HepG2 (cell line): ENCODE measurements around the gene ST6GALNAC3. TPM values are rescaled to one million over a fixed set of nuclear protein-coding genes. Genes with fewer than 3 reads are reported as not detected.

Source experiments
- ATAC-seq: fragments of 200-7000 bp; cut with Tn5 transposase; 3 replicates; pipeline ENCODE4 v1.9.1; 2020; ENCODE audit warnings: mild to moderate bottlenecking, moderate library complexity
- BruUV-seq: library from RNA; stranded (reverse); fragments of 400-500 nt; replicated peaks from 2 replicates; lab custom pipeline; 2021; lab: Mats Ljungman, UMichigan
- CTCF ChIA-PET: fragments of 300-600 bp; formaldehyde crosslinking; extraction: SDS; loops from one replicate; lab custom pipeline; 2021; ENCODE audit warnings: low total read pairs, inconsistent platforms, low intra/inter-chr PET ratio; lab: Yijun Ruan, JAX
- POLR2A ChIA-PET: fragments of 350-600 bp; sonication (Branson Sonifier 250); formaldehyde crosslinking; loops from one replicate; lab custom pipeline; 2020; ENCODE audit warnings: antibody characterized with exemption, inconsistent platforms; lab: Yijun Ruan, JAX
- DNase-seq: peaks from one replicate; pipeline ENCODE4 v3.0.0-alpha.2; 2015; ENCODE audit warnings: low spot score
- FAIRE-seq: peaks from 3 replicates; lab custom pipeline; 2011; peaks lifted over from hg19 to GRCh38; lab: Jason Lieb, UNC
- H2AFZ ChIP-seq: one replicate; pipeline ENCODE4 v1.6.1; 2011; ENCODE audit warnings: low read length, inconsistent platforms
- H3K27ac ChIP-seq: fragments of 300-600 bp; 3 replicates; pipeline ENCODE4 v1.8.0; 2011; ENCODE audit warnings: mixed run types, mild to moderate bottlenecking, mixed read lengths, low read length, inconsistent platforms; ENCODE audit not compliant: insufficient read depth; ENCODE audit errors: extremely low read length
- H3K27me3 ChIP-seq, 2 experiments: fragments of 200-600 bp in 1 of 2; 2 replicates in 1 of 2; 3 replicates in 1 of 2; pipeline versions ENCODE4 v1.6.0 to v1.8.0; 2011; ENCODE audit warnings: low read length in 2 of 2, mild to moderate bottlenecking in 2 of 2, moderate library complexity in 2 of 2, inconsistent platforms in 1 of 2; ENCODE audit not compliant: insufficient read depth in 2 of 2, control insufficient read depth in 1 of 2
- H3K36me3 ChIP-seq, 2 experiments: fragments of 200-600 bp in 1 of 2; replicated peaks in 1 of 2; 2 replicates in 1 of 2; 3 replicates in 1 of 2; pipeline versions ENCODE4 v1.5.1 to v1.8.0; 2011; ENCODE audit warnings: low read length in 2 of 2, inconsistent platforms in 1 of 2; ENCODE audit not compliant: insufficient read depth in 2 of 2, control insufficient read depth in 1 of 2
- H3K4me1 ChIP-seq: 2 replicates; pipeline ENCODE4 v1.5.1; 2012; ENCODE audit warnings: low read length, inconsistent platforms; ENCODE audit not compliant: insufficient read depth
- H3K4me2 ChIP-seq: 2 replicates; pipeline ENCODE4 v1.6.0; 2011; ENCODE audit warnings: low read depth, low read length, inconsistent platforms
- H3K4me3 ChIP-seq, 3 experiments: fragments of 200-600 bp in 1 of 3; sonication (generic), shearing (Covaris generic) in 1 of 3; replicated peaks in 1 of 3; 2 replicates each; pipeline ENCODE4 v1.5.1; 2011 to 2016; ENCODE audit warnings: low read length in 3 of 3, inconsistent platforms in 2 of 3, low read depth in 2 of 3, mild to moderate bottlenecking in 2 of 3, control low read depth in 1 of 3, mixed read lengths in 1 of 3; ENCODE audit not compliant: insufficient read depth in 1 of 3
- H3K79me2 ChIP-seq: one replicate; pipeline ENCODE4 v1.6.1; 2011; ENCODE audit warnings: low read length, inconsistent platforms; ENCODE audit not compliant: insufficient read depth
- H3K9ac ChIP-seq: 2 replicates; pipeline ENCODE4 v1.6.0; 2011; ENCODE audit warnings: mild to moderate bottlenecking, low read depth, low read length, inconsistent platforms; ENCODE audit not compliant: insufficient read depth
- H3K9me3 ChIP-seq: 2 replicates; pipeline ENCODE4 v1.5.1; 2012; ENCODE audit warnings: mild to moderate bottlenecking, low read length
- H4K20me1 ChIP-seq: 2 replicates; pipeline ENCODE4 v1.6.0; 2011; ENCODE audit warnings: inconsistent platforms, mild to moderate bottlenecking, low read length, moderate library complexity; ENCODE audit not compliant: insufficient read depth
- ATF1 ChIP-seq: IDR thresholded peaks from 2 replicates; pipeline ENCODE4 v1.6.1; 2016; ENCODE audit warnings: mild to moderate bottlenecking, control low read depth
- ATF5 ChIP-seq: sonication (generic); formaldehyde crosslinking; IDR thresholded peaks from 2 replicates; pipeline ENCODE4 v1.4.0; 2020; ENCODE audit warnings: mild to moderate bottlenecking, low read depth, missing genetic modification reagents
- CHD2 ChIP-seq: IDR thresholded peaks from 2 replicates; pipeline ENCODE4 v1.6.1; 2011; ENCODE audit warnings: low read depth, low read length, improper control_type of control experiment
- FOXC1 ChIP-seq: sonication (generic); formaldehyde crosslinking; IDR thresholded peaks from 2 replicates; pipeline ENCODE4 v1.8.0; 2022; ENCODE audit warnings: mild to moderate bottlenecking, missing genetic modification reagents, borderline replicate concordance
- FOXO1 ChIP-seq: sonication (generic); formaldehyde crosslinking; IDR thresholded peaks from 2 replicates; pipeline ENCODE4 v1.4.0; 2020; ENCODE audit warnings: missing genetic modification reagents
- HNRNPLL ChIP-seq: fragments of 200-400 bp; formaldehyde crosslinking; IDR thresholded peaks from 2 replicates; pipeline ENCODE4 v1.6.1; 2017; ENCODE audit warnings: mild to moderate bottlenecking, low read depth, low read length; ENCODE audit not compliant: poor library complexity, severe bottlenecking
- JUND ChIP-seq: sonication (generic); formaldehyde crosslinking; IDR thresholded peaks from 2 replicates; pipeline ENCODE4 v1.8.0; 2022; ENCODE audit warnings: mild to moderate bottlenecking, missing genetic modification reagents
- KAT7 ChIP-seq: IDR thresholded peaks from 2 replicates; pipeline ENCODE4 v1.6.1; 2018; ENCODE audit warnings: borderline replicate concordance, missing compliant biosample characterization
- NFIC ChIP-seq: IDR thresholded peaks from 2 replicates; pipeline ENCODE4 v1.6.1; 2012; ENCODE audit warnings: mild to moderate bottlenecking, low read length, inconsistent platforms
- REXO4 ChIP-seq: sonication (generic); formaldehyde crosslinking; IDR thresholded peaks from 2 replicates; pipeline ENCODE4 v1.8.0; 2022; ENCODE audit warnings: missing genetic modification reagents, mild to moderate bottlenecking, borderline replicate concordance
- SNAPC2 ChIP-seq: sonication (generic); formaldehyde crosslinking; IDR thresholded peaks from 2 replicates; pipeline ENCODE4 v1.8.1; 2022; ENCODE audit warnings: mild to moderate bottlenecking, missing genetic modification reagents
- SP5 ChIP-seq: IDR thresholded peaks from 2 replicates; pipeline ENCODE4 v1.6.1; 2016; ENCODE audit warnings: low read depth, borderline replicate concordance
- STAT6 ChIP-seq: sonication (generic); formaldehyde crosslinking; IDR thresholded peaks from 2 replicates; pipeline ENCODE4 v1.4.0; 2020; ENCODE audit warnings: missing genetic modification reagents, mild to moderate bottlenecking, borderline replicate concordance
- TERF1 ChIP-seq: sonication (generic); formaldehyde crosslinking; IDR thresholded peaks from 2 replicates; pipeline ENCODE4 v1.8.0; 2022; ENCODE audit warnings: mild to moderate bottlenecking, missing genetic modification reagents, moderate library complexity
- TOE1 ChIP-seq: sonication (generic); formaldehyde crosslinking; IDR thresholded peaks from 2 replicates; pipeline ENCODE4 v1.4.0; 2020; ENCODE audit warnings: mild to moderate bottlenecking, missing genetic modification reagents
- ZNF121 ChIP-seq: sonication (generic); formaldehyde crosslinking; IDR thresholded peaks from 2 replicates; pipeline ENCODE4 v1.5.0; 2020; ENCODE audit warnings: mild to moderate bottlenecking, missing genetic modification reagents
- ZNF264 ChIP-seq: sonication (generic); formaldehyde crosslinking; IDR thresholded peaks from 2 replicates; pipeline ENCODE4 v1.4.0; 2020; ENCODE audit warnings: missing genetic modification reagents
- ZNF30 ChIP-seq: sonication (generic); formaldehyde crosslinking; IDR thresholded peaks from 2 replicates; pipeline ENCODE4 v1.5.0; 2020; ENCODE audit warnings: mild to moderate bottlenecking, missing genetic modification reagents
- ZNF768 ChIP-seq: sonication (generic); formaldehyde crosslinking; IDR thresholded peaks from 2 replicates; pipeline ENCODE4 v1.4.0; 2020; ENCODE audit warnings: missing genetic modification reagents
- ZSCAN12 ChIP-seq: sonication (generic); formaldehyde crosslinking; IDR thresholded peaks from 2 replicates; pipeline ENCODE4 v1.9.0; 2021; ENCODE audit warnings: mild to moderate bottlenecking, missing genetic modification reagents
- WGBS: methylation state at CpG from one replicate; pipeline ENCODE4 v1.1.6; 2017; ENCODE audit warnings: low lambda C conversion rate; 5-methylcytosine and 5-hydroxymethylcytosine counted together
- in situ Hi-C: cut with HindIII; loops from 2 replicates; pipeline ENCODE4 v1.10.0; 2017; ENCODE audit warnings: low pct_unique_long_range_greater_than_20kb; ENCODE audit not compliant: extremely low pct_ligation_motif_present
- intact Hi-C: fragments of 100-400 bp; cut with micrococcal nuclease; formaldehyde crosslinking; loops from one replicate; pipeline ENCODE4 v1.10.0; 2022; ENCODE audit not compliant: unreplicated experiment
- polyA plus RNA-seq, 8 experiments: library from polyadenylated mRNA; depleted of rRNA in 3 of 8; stranded (reverse) in 7 of 8; unstranded in 1 of 8; fragments of >200 nt; fragmentation: Illumina TruSeq in 4 of 8; extraction: Trizol in 4 of 8; gene quantifications; 2 replicates each; pipeline versions ENCODE4 v1.2.1 to v1.2.3, GENCODE V29; 2011 to 2016; ENCODE audit warnings: low read depth in 4 of 8, missing spikeins in 1 of 8, mixed read lengths in 1 of 8; ENCODE audit not compliant: insufficient read depth in 1 of 8
- total RNA-seq, 5 experiments: library from RNA; depleted of rRNA; stranded (reverse); fragments of >200 nt; fragmentation: Illumina TruSeq; extraction: Trizol; gene quantifications; 2 replicates each; pipeline ENCODE4 v1.2.3, GENCODE V29; 2016; ENCODE audit warnings: low read depth in 1 of 5

The ST6GALNAC3 gene
- total and polyA plus RNA-seq, 2 of the 13 experiments (the other 11 are each of a cell fraction or from before 2014, with no cell fraction given): not detected

DNA sequence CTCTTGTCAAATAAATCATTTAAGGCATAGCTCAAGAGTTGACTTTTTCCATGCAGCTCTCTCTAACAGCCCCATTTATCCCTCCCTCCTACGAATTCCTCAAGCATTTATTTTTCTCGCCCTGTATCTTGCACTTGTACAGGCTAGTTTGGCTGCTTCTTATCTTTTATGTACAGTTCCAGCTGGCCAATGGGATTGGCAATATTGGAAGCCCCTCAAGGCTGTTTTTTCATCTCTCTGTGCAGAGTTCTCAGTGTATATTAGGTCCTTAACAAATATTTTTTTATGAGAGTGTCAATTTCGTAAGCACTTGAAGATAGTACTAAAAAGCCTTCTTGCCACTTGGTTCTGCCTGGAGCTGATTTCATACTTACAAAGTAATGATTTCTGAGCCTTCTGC lies 356.0 kb downstream of the ST6GALNAC3 start:
- ChIA-PET CTCF (no interaction called here), POLR2A (no interaction called here)
- intact Hi-C loops (no loop called here), in situ Hi-C loops (no loop called here)
- TF ChIP-seq TERF1 (no peak), SNAPC2 (CRISPR knock-in tag) (no peak), FOXO1 (no peak), TOE1 (no peak), ZNF264 (CRISPR knock-in tag) (no peak), NFIC (no peak), REXO4 (CRISPR knock-in tag) (no peak), ZSCAN12 (CRISPR knock-in tag) (no peak), SP5 (no peak), ZNF768 (CRISPR knock-in tag) (no peak), JUND (no peak), STAT6 (no peak), ZNF121 (CRISPR knock-in tag) (no peak), ATF1 (CRISPR knock-in tag) (no peak), FOXC1 (CRISPR knock-in tag) (no peak), KAT7 (CRISPR knock-in tag) (no peak), CHD2 (no peak), ATF5 (no peak), HNRNPLL (no peak), ZNF30 (no peak)
- no peaks in the 10 kb centered on the region for H4K20me1 ChIP-seq
- no TSS peak for BruUV-seq
- no peak overlapping the region for H3K9ac ChIP-seq
- H3K79me2 ChIP-seq: no peaks in the 10 kb centered on the region
- H3K27ac ChIP-seq: no peak overlapping the region
- no peaks in the 10 kb centered on the region for H3K4me1 ChIP-seq
- WGBS: 0% methylated on average over 3 of the region's 3 CpGs
- FAIRE-seq (no peak), DNase-seq (no peak), ATAC-seq (no peak)
- no peak overlapping the region for H2AFZ ChIP-seq
- H3K27me3 ChIP-seq: no peaks in the 10 kb centered on the region
- no peak overlapping the region for H3K4me3 ChIP-seq
- H3K9me3 ChIP-seq: no peaks in the 10 kb centered on the region; the same call in 1 of the 2 replicates
- H3K4me2 ChIP-seq: no peak overlapping the region
- no peaks in the 10 kb centered on the region for H3K36me3 ChIP-seq
